HG03103 (cell line): ENCODE results near the gene SMIM29.
A peak's percentile ranks its signal among the peaks of the same experiment; 100 is the strongest.

Source experiments
- ATAC-seq: cut with Tn5 transposase; IDR thresholded peaks from one replicate; pipeline ENCODE4 v1.9.1; 2021; ENCODE audit warnings: low read depth; ENCODE audit not compliant: unreplicated experiment

The SMIM29 gene

DNA sequence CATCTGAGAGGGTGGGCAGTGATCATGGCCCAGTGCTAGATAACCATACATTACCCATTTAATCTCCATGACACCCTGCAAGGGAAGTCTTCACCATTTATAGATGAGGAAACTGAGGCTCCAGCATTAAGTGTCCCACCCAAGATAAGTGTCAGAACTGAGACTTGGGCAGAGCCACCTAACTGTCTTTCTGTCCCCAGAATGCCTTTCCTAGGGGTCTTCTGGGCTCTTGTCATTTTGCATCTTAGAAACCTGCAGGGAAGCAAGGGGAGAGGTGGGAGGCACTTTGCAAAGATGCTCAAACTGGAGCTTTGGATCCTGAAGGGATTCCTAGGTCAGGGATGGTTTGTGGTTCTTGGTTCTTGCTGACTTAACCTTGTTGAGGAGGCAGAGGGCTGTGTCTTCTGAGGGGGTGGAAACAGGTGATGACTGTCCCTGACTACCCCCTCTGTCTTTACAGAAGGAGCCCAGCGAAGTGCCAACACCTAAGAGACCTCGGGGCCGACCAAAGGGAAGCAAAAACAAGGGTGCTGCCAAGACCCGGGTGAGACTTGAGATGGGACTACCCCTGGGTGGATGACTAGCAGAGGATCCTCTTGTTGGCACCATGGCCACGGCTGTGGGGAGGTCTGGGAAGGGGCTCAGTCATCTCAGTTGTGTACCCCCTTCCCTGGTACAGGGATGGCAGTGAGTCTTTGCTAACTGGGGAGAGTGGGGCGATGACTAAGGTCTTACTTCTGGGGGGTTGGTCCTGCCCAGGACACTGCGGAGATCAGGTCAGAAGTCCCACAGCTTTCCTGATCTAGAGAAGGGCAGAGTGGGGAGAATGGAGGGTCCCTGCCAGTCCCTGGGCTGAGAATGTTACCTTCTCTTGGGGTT lies 6.3 kb downstream of the SMIM29 start:
- no peak for ATAC-seq

- no peak for ATAC-seq
These were observed 7.2 kb downstream of the SMIM29 start for GRCh38 chr6:34241351-34242215.

DNA sequence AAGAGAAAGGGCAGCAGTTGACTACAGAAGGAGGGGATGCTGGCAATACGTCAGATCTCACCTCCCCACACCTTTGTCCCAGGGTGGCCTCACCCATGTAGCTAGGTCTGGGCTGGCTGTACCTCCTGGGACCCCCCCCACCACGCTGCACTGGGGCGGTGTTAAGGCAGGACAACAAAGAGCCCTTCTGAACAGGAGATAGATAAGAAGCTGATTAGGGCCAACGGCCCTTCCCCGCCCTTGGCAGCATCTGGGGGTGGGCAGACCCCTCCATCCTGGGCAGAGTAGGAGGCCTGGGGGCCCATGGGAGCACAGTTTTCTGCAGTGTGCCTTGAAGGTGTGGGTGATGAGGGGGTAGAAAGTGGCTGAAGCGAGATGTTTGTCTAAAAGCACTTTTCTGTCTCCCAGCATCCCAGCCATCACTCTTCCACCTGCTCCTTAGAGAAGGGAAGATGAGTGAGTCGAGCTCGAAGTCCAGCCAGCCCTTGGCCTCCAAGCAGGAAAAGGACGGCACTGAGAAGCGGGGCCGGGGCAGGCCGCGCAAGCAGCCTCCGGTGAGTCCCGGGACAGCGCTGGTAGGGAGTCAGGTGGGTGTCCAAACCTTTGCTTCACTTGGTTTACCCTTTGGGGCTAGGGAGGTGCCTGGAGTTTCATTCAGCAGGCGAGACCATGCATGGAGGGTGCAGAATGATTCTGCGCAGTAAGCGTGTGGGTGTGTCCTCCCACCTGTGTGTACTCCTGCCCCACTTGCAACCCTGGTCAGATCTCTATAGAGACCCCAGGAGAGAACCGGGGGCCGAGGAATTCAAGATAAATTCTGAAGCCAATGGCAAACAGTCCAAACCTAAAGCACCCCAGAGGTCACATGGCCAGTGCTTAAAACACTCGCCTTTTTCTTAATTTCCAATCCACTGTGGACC lies 8.2 kb downstream of the SMIM29 start:
- ATAC-seq, result no peak

DNA sequence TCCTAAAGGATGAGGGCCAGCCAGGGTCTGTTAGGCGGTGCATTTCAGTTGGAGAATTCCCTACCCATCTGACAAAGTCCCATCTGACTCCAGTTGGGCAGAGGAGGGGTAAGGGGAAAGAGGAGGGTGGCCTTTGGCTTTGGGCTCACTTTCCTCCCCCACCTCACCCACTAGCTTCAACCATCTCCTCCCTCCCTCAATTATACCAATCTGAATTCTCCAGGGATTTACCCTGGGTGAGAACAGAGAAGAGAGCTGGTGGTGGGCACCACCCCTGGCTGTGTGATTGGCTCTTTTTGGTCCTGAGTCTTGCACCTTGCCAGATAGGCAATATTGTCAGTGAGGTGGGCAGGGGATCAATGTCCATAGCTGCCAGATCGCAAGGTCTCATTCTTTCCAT lies 8.9 kb downstream of the SMIM29 start:
- ATAC-seq, result no peak

DNA sequence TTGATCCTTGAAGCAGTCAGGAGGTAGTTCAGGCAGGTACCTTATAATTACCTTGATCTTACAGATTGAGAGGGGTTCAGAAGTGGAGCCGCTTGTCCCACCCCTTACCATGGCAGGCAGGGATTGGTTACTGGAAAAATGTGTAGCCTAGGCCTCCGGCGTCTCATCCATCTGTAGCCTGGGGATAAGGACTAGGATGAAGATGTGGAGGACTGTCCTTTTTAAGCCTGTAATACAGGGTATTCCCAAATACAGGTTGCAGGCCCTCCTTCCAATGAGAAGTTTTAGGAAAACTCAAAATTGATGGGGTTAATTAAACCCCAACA lies 9.3 kb downstream of the SMIM29 start:
- no peak for ATAC-seq

DNA sequence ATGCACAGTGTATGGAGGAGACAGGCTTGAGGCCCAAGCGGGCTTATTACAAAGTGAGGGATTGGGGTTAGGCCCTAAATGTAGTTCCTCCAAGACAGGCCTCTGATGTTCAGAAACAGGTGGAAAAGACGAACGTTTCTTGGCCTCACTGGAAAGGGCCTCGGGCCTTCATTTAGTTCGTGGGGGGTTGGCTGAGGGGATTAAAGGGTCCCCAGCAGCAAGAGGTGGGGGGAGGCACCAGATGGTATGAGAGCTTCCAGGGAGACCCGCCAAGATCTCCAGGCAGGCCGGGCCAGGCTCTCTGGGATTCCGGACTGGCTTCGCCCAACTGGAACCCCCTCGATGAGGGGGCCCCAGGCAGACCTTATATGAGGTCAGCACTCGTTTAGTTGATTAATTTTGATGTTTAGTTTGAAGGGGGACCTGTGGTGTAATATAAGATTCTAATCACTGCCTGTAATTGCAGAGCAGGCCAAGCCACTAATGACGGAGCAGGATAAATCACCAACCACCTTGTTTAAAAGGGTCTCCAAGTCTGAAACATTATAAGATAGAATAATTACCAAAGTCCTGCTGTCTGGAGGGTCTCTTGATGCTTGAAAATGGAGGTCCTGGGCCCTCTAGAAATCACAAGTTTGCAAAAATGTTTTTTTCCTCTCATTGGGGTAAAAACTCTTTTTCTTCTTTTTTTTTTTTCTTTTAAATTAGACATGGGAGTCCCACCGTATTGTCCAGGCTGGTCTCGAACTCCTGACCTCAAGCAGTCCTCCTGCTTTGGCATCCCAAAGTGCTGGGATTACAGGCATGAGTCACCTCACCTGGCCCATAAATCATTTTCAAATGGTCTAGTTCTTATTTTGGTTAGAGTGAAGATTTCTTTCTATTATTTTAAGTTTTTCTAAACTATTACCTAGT lies 10.0 kb downstream of the SMIM29 start:
- ATAC-seq, result no peak

GRCh38 chr6:34237722-34238584 lies 10.9 kb downstream of the SMIM29 start:
- ATAC-seq, result no peak

DNA sequence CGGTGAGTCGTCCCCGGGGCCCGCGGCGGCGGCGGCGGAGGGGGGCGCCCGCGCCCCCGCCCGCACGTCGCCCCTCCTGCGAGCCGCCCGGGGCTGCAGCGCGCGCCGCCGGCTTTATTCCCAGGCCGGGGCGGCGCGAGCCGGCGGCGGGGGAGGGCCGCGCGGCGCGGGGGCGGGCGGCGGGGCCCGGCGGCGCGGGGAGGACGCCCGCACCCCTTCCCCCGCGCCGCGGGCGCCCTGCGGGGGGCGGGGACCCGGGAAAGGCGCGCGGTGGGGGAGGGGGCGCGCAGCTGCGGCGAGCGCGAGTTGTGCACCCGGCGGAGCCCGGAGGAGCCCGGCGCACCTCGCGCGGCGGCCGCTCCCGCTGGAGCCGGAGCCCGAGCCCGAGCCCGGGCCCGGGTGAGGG lies 11.5 kb downstream of the SMIM29 start:
- ATAC-seq, result peak; percentile 3

DNA sequence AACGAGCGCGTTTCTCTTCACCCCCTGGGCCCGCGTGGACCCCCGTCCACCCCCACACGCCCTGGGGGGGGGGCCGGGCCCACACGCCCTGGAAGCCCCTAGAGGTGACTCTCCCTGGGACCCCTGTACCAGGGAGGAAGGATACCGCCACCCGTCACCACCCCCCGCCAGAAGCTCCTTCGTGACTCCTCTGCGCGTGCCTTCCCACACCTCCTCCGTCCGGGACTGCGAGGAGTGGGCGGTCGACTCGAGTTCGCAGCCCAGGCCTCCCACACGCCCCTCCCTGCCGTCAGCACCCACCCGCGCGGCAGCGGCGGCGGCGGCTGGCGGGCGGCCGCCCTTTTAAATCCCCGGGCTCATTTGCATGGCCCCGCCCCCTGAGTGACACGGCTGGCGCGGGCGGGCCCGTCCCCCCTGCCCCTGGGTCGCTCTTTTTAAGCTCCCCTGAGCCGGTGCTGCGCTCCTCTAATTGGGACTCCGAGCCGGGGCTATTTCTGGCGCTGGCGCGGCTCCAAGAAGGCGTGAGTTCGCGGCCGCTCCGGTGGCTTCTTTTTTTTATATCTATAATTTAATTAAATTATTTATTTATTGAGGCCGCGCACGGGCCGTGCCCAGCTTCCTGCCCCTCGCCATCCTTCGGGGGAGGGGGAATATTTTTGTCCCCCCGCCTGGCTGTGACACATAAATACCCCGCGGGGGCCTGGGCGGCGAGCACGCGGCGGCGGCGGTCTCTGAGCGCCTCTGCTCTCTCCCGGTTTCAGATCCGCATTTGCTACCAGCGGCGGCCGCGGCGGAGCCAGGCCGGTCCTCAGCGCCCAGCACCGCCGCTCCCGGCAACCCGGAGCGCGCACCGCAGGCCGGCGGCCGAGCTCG lies 12.1 kb downstream of the SMIM29 start, which contains the start of gene HMGA1:
TSS of gene HMGA1 (plus strand) at position 431 of the 873 bp plus-strand sequence. CDS start 3,908 bp downstream, outside the sequence.
- ATAC-seq, result peak; percentile 65

- no peak for ATAC-seq
These were observed 12.7 kb downstream of the SMIM29 start for GRCh38 chr6:34236131-34236442.

GRCh38 chr6:34235307-34236130 lies 13.3 kb downstream of the SMIM29 start:
- ATAC-seq, result no peak

GRCh38 chr6:34234667-34235306 lies 14.0 kb downstream of the SMIM29 start:
- ATAC-seq, result no peak

DNA sequence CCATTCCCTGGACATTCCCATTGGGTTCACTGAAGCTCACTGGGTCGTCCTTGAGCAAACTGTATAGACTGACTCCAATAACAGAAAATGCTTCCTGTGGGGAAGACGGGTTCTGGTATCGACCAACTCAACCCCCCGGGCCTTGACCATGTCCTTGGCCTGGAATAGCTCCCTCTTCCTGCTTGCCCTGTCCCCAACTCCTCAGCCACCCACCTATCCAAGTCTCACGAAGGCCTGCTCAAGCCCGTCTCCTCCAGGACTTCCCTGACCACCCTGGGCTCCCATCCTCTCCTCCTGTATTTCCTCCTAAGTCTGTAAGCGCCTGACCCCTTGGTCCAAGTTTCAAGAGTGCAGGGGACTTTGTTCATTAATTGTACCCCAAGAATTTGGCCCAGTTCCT lies 14.9 kb downstream of the SMIM29 start:
- ATAC-seq, result no peak

DNA sequence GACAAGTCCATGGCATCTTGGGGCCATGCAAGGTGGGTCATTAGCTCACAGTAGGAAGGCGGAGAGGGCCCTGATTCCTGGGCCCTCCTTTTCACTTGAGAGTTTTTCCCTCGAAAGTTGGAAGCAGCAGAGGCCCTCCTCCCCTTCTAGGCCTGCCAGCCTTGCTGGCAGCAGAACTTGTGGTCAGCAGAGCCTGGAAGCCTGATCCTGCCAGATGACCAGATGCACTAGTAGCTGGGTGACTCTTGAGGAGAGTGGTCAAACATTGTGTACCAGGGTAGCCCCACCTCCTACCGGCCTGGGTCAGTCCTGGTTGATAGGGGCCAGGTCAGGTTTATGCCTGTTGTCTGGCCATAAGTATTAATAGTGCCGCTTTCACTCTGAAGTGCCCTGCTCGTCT lies 15.9 kb downstream of the SMIM29 start:
- no peak for ATAC-seq

GRCh38 chr6:34231566-34232336 lies 17.1 kb downstream of the SMIM29 start:
- no peak for ATAC-seq
